ENCODE results near the gene LEAP2.

LEAP2 gene

DNA sequence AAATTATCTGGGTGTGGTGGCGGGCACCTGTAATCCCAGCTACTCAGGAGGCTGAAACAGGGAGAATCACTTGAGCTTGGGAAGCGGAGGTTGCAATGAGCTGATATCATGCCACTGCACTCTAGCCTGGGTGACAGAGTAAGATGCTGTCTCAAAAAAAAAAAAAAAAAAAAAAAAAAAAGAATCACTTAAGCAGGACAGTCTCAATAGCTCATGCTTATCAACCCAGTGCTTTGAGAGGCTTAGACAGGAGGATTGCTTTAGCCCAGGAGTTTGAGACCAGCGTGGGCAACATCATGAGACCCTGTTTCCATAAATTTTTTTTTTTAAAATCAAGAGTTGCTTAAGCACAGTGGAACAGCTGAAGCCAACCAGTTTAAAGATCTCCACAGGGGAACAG, 42.6 kb downstream of the LEAP2 start:
- TF ChIP-seq ZNF404 (tag by site-specific recombination; IDR thresholded peaks at IDR 0.05) (no peak), ZBTB17 (tag by site-specific recombination; IDR thresholded peaks at IDR 0.05) (no peak)
- TF ChIP-seq, protein P1, sequence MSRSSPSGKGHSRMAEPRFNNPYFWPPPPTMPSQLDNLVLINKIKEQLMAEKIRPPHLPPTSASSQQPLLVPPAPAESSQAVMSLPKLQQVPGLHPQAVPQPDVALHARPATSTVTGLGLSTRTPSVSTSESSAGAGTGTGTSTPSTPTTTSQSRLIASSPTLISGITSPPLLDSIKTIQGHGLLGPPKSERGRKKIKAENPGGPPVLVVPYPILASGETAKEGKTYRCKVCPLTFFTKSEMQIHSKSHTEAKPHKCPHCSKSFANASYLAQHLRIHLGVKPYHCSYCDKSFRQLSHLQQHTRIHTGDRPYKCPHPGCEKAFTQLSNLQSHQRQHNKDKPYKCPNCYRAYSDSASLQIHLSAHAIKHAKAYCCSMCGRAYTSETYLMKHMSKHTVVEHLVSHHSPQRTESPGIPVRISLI (tag by site-specific recombination; IDR thresholded peaks at IDR 0.05) = peak; percentile 84
- H3K36me3 ChIP-seq (ENCODE audit: control insufficient read depth in 2 of 2, insufficient read depth in 1 of 2, low read length in 2 of 2) = peaks cover 43 to 48% of the 10 kb centered on the region in 2 experiments
- no peak overlapping the region for H3K27ac ChIP-seq (ENCODE audit: extremely low read depth, low read depth, low read length)
- no peak overlapping the region for H3K4me3 ChIP-seq (ENCODE audit: low read depth, low read length)
- ChIA-PET CTCF (interaction anchor here (0.5 to 1.3 kb wide), 3 partner anchors 12 to 23 kb away, joined by 3 to 4 read pairs (median 3); no protein-coding TSS in a partner anchor), POLR2A (no interaction called here)
- H3K9me3 ChIP-seq (ENCODE audit: control insufficient read depth, insufficient read depth, low read depth, low read length) = no peaks in the 10 kb centered on the region
- no peaks in the 10 kb centered on the region for H3K4me1 ChIP-seq (ENCODE audit: control insufficient read depth, insufficient read depth, low read length)
